ENCODE results near the gene CHMP2A. TPM values are rescaled to one million over a fixed set of nuclear protein-coding genes. Genes with fewer than 3 reads are reported as not detected.
A peak's percentile ranks its signal among the peaks of the same experiment; 100 is the strongest.

The CHMP2A gene
- total and polyA plus RNA-seq, 2 of the 8 experiments (the other 6 are each of a cell fraction or from before 2014, with no cell fraction given): 70.0 to 132 TPM

DNA sequence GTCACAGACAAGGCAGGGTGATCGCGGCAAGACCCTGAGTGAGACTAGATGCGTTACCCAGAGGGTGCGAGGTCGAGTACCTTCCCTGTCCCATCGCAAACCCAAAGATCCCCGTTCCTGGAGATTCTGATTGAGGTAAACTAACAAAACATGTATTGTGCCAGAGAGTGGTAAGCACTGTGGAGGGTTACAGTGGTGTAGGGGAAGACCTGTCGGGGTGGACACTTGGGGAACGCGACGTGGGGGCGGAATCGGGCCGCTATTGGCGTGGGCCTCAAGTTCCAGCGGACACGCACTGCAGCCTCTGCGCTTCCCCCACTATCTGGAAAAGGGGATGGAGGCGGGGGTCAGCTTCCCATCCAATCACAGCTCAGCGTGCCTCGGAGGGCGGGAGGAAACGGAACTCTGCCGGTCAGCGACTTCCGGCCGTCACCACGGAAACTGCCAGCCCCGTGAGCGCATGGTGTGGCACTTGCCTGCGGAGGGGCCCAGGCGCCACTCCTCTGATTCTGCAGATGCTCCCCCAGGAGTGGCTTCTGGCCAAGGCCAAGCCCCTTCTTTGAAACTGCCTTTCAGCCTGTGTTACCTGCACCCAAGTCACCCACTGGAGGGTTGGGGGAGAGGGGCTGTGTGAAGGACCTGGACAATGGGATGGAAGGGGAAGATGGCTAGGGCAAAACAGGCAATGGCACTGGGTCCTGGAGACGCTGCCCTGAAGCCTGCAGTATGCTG lies 4.5 kb upstream of the CHMP2A start:
- Histone ChIP-seq H4K8ac (ENCODE audit: extremely low read depth, insufficient read depth, low read length) (peak overlapping the region; percentile 98), H2BK12ac (ENCODE audit: low read depth, low read length) (peak overlapping the region; percentile 95), H2BK5ac (ENCODE audit: low read depth, low read length) (peak overlapping the region; percentile 100), H4K91ac (replicated peaks; ENCODE audit: insufficient read length, low read length) (peak overlapping the region; percentile 94), H3K18ac (ENCODE audit: extremely low read depth, low read length) (peak overlapping the region; percentile 98), H3K79me2 (ENCODE audit: control insufficient read depth in 1 of 2, insufficient read depth in 2 of 2, low read length in 2 of 2) (peaks cover 7 to 19% of the 10 kb centered on the region in 2 experiments), H3K4me3 (ENCODE audit: extremely low read depth in 1 of 4, insufficient read depth in 2 of 4, low read depth in 3 of 4, low read length in 4 of 4) (peak overlapping the region; percentile 76 to 97 (median 86)), H3K79me1 (ENCODE audit: low read depth, low read length) (no peaks in the 10 kb centered on the region; the same call in 1 of the 2 replicates), H3K36me3 (ENCODE audit: control insufficient read depth in 2 of 4, insufficient read depth in 4 of 4, low read length in 3 of 4) (peaks cover 6 to 15% (median 10%) of the 10 kb centered on the region in 4 experiments), H3K4ac (replicated peaks; ENCODE audit: insufficient read length, low read depth, low read length) (peak overlapping the region; percentile 95), H3K9me3 (ENCODE audit: insufficient read depth in 2 of 2, low read depth in 1 of 2, low read length in 1 of 2) (no peaks in the 10 kb centered on the region), H3K4me2 (ENCODE audit: insufficient read depth in 1 of 2, low read depth in 2 of 2, low read length in 2 of 2) (peak overlapping the region; percentile 78 to 96), H2AK5ac (ENCODE audit: low read depth, low read length) (peak overlapping the region; percentile 84), H3K4me1 (replicated peaks in 1 of 4; ENCODE audit: control insufficient read depth in 3 of 4, insufficient read depth in 4 of 4, low read length in 3 of 4) (peaks cover 0 to 41% (median 17%) of the 10 kb centered on the region in 4 experiments; a peak in 6 of 7 replicates), H2AFZ (ENCODE audit: low read length) (no peak overlapping the region), H3K27me3 (replicated peaks in 1 of 4; ENCODE audit: control insufficient read depth in 3 of 4, extremely low read depth in 1 of 4, insufficient read depth in 3 of 4, low read length in 3 of 4) (peaks cover 0 to 16% (median 6%) of the 10 kb centered on the region in 4 experiments; a peak in 4 of 7 replicates), H3K9ac (replicated peaks in 1 of 4; ENCODE audit: extremely low read depth in 1 of 4, low read depth in 3 of 4, low read length in 3 of 4) (peak overlapping the region; percentile 88 to 99 (median 98)), H2BK120ac (replicated peaks; ENCODE audit: low read depth, low read length) (peak overlapping the region; percentile 76), H3K56ac (replicated peaks; ENCODE audit: insufficient read length, low read depth, low read length) (peak overlapping the region; percentile 81), H3K23me2 (ENCODE audit: low read depth, low read length) (peaks cover 29% of the 10 kb centered on the region), H3K23ac (ENCODE audit: insufficient read length) (no peak overlapping the region), H3K27ac (ENCODE audit: low read depth, low read length) (peak overlapping the region; percentile 94), H4K5ac (ENCODE audit: insufficient read length, low read depth, low read length) (peak overlapping the region; percentile 92), H3K14ac (ENCODE audit: insufficient read length) (no peak overlapping the region), H2BK15ac (ENCODE audit: low read length) (peak overlapping the region; percentile 97), H4K20me1 (replicated peaks in 1 of 2; ENCODE audit: control insufficient read depth in 1 of 2, insufficient read depth in 2 of 2, low read length in 2 of 2) (peaks cover 0 to 7% of the 10 kb centered on the region in 2 experiments), H2BK20ac (ENCODE audit: low read length) (0 out of 2 replicates have a peak overlapping the region, but pooled peaks have one; percentile 48)
- FAIRE-seq: no peak
- POLR2A ChIA-PET (ENCODE audit: partially characterized antibody): interaction anchor here (1.0 to 17.2 kb wide), 11 partner anchors 10 to 167 kb away, joined by 3 to 434 read pairs (median 10); partner anchors contain the start of genes CHMP2A, MZF1, RNF225 and SLC27A5
- peak in 1 of 2 experiments; percentile 90 for DNase-seq (ENCODE audit: low read depth in 1 of 2, low spot score in 2 of 2)
- CTCF ChIA-PET (ENCODE audit: partially characterized antibody): interaction anchor here (1.0 to 7.3 kb wide), 4 partner anchors 16 to 40 kb away, joined by 3 to 35 read pairs (median 6); partner anchors contain the start of gene ZBTB45
- 1% methylated on average over 32 of the region's 33 CpGs; no CpG with 5 or more reads in 1 of the 2 experiments for WGBS, 2 experiments (ENCODE audit: extremely low coverage in 1 of 2, insufficient coverage in 1 of 2, insufficient read length in 1 of 2, insufficient replicate concordance in 2 of 2, low coverage in 1 of 2, low lambda C conversion rate in 2 of 2, missing lambda C conversion rate in 1 of 2)
- TF ChIP-seq, protein P1, sequence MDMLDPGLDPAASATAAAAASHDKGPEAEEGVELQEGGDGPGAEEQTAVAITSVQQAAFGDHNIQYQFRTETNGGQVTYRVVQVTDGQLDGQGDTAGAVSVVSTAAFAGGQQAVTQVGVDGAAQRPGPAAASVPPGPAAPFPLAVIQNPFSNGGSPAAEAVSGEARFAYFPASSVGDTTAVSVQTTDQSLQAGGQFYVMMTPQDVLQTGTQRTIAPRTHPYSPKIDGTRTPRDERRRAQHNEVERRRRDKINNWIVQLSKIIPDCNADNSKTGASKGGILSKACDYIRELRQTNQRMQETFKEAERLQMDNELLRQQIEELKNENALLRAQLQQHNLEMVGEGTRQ (IDR thresholded peaks at IDR 0.05; ENCODE audit: low read length): no peak
- TF ChIP-seq SP4 (IDR thresholded peaks at IDR 0.05; ENCODE audit: low read length) (no peak; the same call in 1 of the 2 replicates), RFX5 (IDR thresholded peaks at IDR 0.05; ENCODE audit: borderline replicate concordance, low read depth, low read length) (no peak), POLR2AphosphoS5 (IDR thresholded peaks at IDR 0.05; ENCODE audit: low read depth, low read length) (peak; percentile 94), POLR2A (IDR thresholded peaks at IDR 0.05; ENCODE audit: control extremely low read depth in 1 of 2, low read depth in 2 of 2, low read length in 2 of 2) (peak; percentile 66 to 93)
- TF ChIP-seq, protein P2, sequence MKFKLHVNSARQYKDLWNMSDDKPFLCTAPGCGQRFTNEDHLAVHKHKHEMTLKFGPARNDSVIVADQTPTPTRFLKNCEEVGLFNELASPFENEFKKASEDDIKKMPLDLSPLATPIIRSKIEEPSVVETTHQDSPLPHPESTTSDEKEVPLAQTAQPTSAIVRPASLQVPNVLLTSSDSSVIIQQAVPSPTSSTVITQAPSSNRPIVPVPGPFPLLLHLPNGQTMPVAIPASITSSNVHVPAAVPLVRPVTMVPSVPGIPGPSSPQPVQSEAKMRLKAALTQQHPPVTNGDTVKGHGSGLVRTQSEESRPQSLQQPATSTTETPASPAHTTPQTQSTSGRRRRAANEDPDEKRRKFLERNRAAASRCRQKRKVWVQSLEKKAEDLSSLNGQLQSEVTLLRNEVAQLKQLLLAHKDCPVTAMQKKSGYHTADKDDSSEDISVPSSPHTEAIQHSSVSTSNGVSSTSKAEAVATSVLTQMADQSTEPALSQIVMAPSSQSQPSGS (IDR thresholded peaks at IDR 0.05; ENCODE audit: low read length): no peak

Measured in H1 (cell line).